H9 (cell line): Measurements from ENCODE around the gene METTL17. TPM values are rescaled to one million over a fixed set of nuclear protein-coding genes. Genes with fewer than 3 reads are reported as not detected.

ENCODE experiments used
- DNase-seq: peaks from one replicate; pipeline ENCODE4 v3.0.0-alpha.2; 2017
- H2AFZ ChIP-seq: one replicate; pipeline ENCODE4 v1.6.1; 2013; ENCODE audit warnings: mild to moderate bottlenecking, low read length, control low read depth, moderate library complexity
- H2AK5ac ChIP-seq: 2 replicates; pipeline ENCODE4 v1.6.1; 2013; ENCODE audit warnings: low read length, control low read depth, mixed read lengths; ENCODE audit not compliant: insufficient read length
- H2BK120ac ChIP-seq: one replicate; pipeline ENCODE4 v1.6.1; 2013; ENCODE audit warnings: low read depth, mild to moderate bottlenecking, low read length, control low read depth, inconsistent platforms; ENCODE audit not compliant: poor library complexity, severe bottlenecking
- H2BK12ac ChIP-seq: 2 replicates; pipeline ENCODE4 v1.6.1; 2013; ENCODE audit warnings: low read length, control low read depth, mixed read lengths, low read depth; ENCODE audit not compliant: insufficient read length
- H2BK15ac ChIP-seq: 2 replicates; pipeline ENCODE4 v1.6.1; 2013; ENCODE audit warnings: low read depth, low read length, control low read depth
- H2BK20ac ChIP-seq: one replicate; pipeline ENCODE4 v1.6.1; 2013; ENCODE audit warnings: low read depth, mild to moderate bottlenecking, low read length, control low read depth, inconsistent platforms; ENCODE audit not compliant: poor library complexity, severe bottlenecking
- H2BK5ac ChIP-seq: 2 replicates; pipeline ENCODE4 v1.6.1; 2013; ENCODE audit warnings: low read length, control low read depth, mixed read lengths; ENCODE audit not compliant: insufficient read length
- H3K14ac ChIP-seq: 2 replicates; pipeline ENCODE4 v1.6.1; 2013; ENCODE audit warnings: low read length, control low read depth; ENCODE audit not compliant: insufficient read depth
- H3K18ac ChIP-seq: 2 replicates; pipeline ENCODE4 v1.6.1; 2013; ENCODE audit warnings: low read depth, mild to moderate bottlenecking, mixed read lengths, low read length, control low read depth; ENCODE audit not compliant: insufficient read length
- H3K23ac ChIP-seq: 2 replicates; pipeline ENCODE4 v1.6.1; 2013; ENCODE audit warnings: low read length, control low read depth, mixed read lengths, low read depth; ENCODE audit not compliant: insufficient read length
- H3K23me2 ChIP-seq: 2 replicates; pipeline ENCODE4 v1.6.1; 2013; ENCODE audit warnings: low read depth, mild to moderate bottlenecking, mixed read lengths, low read length, control low read depth; ENCODE audit not compliant: insufficient read length, poor library complexity, severe bottlenecking
- H3K27ac ChIP-seq: 2 replicates; pipeline ENCODE4 v1.5.1; 2013; ENCODE audit warnings: low read length, control low read depth, mixed read lengths, low read depth; ENCODE audit not compliant: insufficient read length
- H3K27me3 ChIP-seq: 2 replicates; pipeline ENCODE4 v1.6.1; 2013; ENCODE audit warnings: low read length, control low read depth, inconsistent platforms; ENCODE audit not compliant: insufficient read depth
- H3K4ac ChIP-seq: 2 replicates; pipeline ENCODE4 v1.6.1; 2013; ENCODE audit warnings: low read depth, mild to moderate bottlenecking, control low read depth, inconsistent platforms, low read length, moderate library complexity
- H3K4me1 ChIP-seq: 2 replicates; pipeline ENCODE4 v1.6.1; 2013; ENCODE audit warnings: low read length, control low read depth, inconsistent platforms; ENCODE audit not compliant: insufficient read depth
- H3K4me2 ChIP-seq: 2 replicates; pipeline ENCODE4 v1.6.1; 2013; ENCODE audit warnings: low read length, control low read depth, mixed read lengths; ENCODE audit not compliant: insufficient read length, insufficient read depth
- H3K56ac ChIP-seq: 2 replicates; pipeline ENCODE4 v1.6.1; 2013; ENCODE audit warnings: low read depth, mild to moderate bottlenecking, mixed read lengths, low read length, control low read depth; ENCODE audit not compliant: insufficient read length
- H3K79me1 ChIP-seq: 2 replicates; pipeline ENCODE4 v1.6.1; 2013; ENCODE audit warnings: low read depth, mild to moderate bottlenecking, moderate library complexity, low read length, control low read depth, inconsistent platforms; ENCODE audit not compliant: insufficient read depth, poor library complexity, severe bottlenecking
- H3K79me2 ChIP-seq: 2 replicates; pipeline ENCODE4 v1.6.1; 2013; ENCODE audit warnings: low read length, control low read depth, inconsistent platforms; ENCODE audit not compliant: insufficient read depth
- H3K9ac ChIP-seq: 2 replicates; pipeline ENCODE4 v1.6.1; 2013; ENCODE audit warnings: low read length, control low read depth, mixed read lengths; ENCODE audit not compliant: insufficient read length; ENCODE audit errors: extremely low read depth
- H3K9me3 ChIP-seq: one replicate; pipeline ENCODE4 v1.6.1; 2013; ENCODE audit warnings: low read depth, low read length, inconsistent platforms; ENCODE audit not compliant: control insufficient read depth
- H3T11ph ChIP-seq: one replicate; pipeline ENCODE4 v1.6.1; 2013; ENCODE audit warnings: mild to moderate bottlenecking, low read length, control low read depth, inconsistent platforms
- H4K20me1 ChIP-seq: one replicate; pipeline ENCODE4 v1.6.1; 2013; ENCODE audit not compliant: control insufficient read depth, insufficient read length, insufficient read depth
- H4K5ac ChIP-seq: 2 replicates; pipeline ENCODE4 v1.6.1; 2013; ENCODE audit warnings: low read depth, mild to moderate bottlenecking, mixed read lengths, low read length, control low read depth; ENCODE audit not compliant: insufficient read length
- H4K8ac ChIP-seq: replicated peaks from 2 replicates; pipeline ENCODE4 v1.6.1; 2013; ENCODE audit warnings: low read length, control low read depth, mixed read lengths, low read depth; ENCODE audit not compliant: insufficient read length
- H4K91ac ChIP-seq: 2 replicates; pipeline ENCODE4 v1.6.1; 2013; ENCODE audit warnings: low read depth, mild to moderate bottlenecking, moderate library complexity, mixed read lengths, low read length, control low read depth; ENCODE audit not compliant: insufficient read length
- H3K27ac Mint-ChIP-seq, 3 experiments: 2 replicates in 2 of 3; 3 replicates in 1 of 3; pipeline ENCODE4 v1.8.0; 2020 to 2021; ENCODE audit warnings: mixed read lengths in 3 of 3, mild to moderate bottlenecking in 1 of 3, moderate library complexity in 1 of 3
- H3K27me3 Mint-ChIP-seq: 2 replicates; pipeline ENCODE4 v1.8.0; 2021; ENCODE audit warnings: low read depth, mild to moderate bottlenecking, moderate library complexity, mixed read lengths
- H3K36me3 Mint-ChIP-seq, 3 experiments: 2 replicates in 2 of 3; 3 replicates in 1 of 3; pipeline ENCODE4 v1.8.0; 2020 to 2021; ENCODE audit warnings: low read depth in 3 of 3, mixed read lengths in 3 of 3; ENCODE audit not compliant: insufficient read depth in 1 of 3
- H3K4me1 Mint-ChIP-seq, 2 experiments: 2 replicates each; pipeline ENCODE4 v1.8.0; 2020; ENCODE audit warnings: mixed read lengths in 2 of 2
- H3K4me3 Mint-ChIP-seq, 2 experiments: 2 replicates in 1 of 2; 3 replicates in 1 of 2; pipeline ENCODE4 v1.8.0; 2020 to 2021; ENCODE audit warnings: mild to moderate bottlenecking in 2 of 2, mixed read lengths in 2 of 2, moderate library complexity in 1 of 2
- H3K9me3 Mint-ChIP-seq, 2 experiments: 2 replicates in 1 of 2; 3 replicates in 1 of 2; pipeline ENCODE4 v1.8.0; 2020; ENCODE audit warnings: mild to moderate bottlenecking in 2 of 2, mixed read lengths in 2 of 2, moderate library complexity in 1 of 2
- CTCF ChIP-seq: fragments of 200-600 bp; sonication (generic); conservative IDR thresholded peaks from 3 replicates; pipeline ENCODE4 v1.8.0; 2021; ENCODE audit warnings: antibody characterized with exemption, mild to moderate bottlenecking
- WGBS: extraction: QIAGEN DNeasy Blood & Tissue Kit; methylation state at CpG from one replicate; pipeline ENCODE4 v1.1.7; 2013; ENCODE audit warnings: missing lambda C conversion rate, low lambda C conversion rate, mixed read lengths; ENCODE audit not compliant: insufficient read length; ENCODE audit errors: extremely low coverage; 5-methylcytosine and 5-hydroxymethylcytosine counted together
- total RNA-seq: library from RNA; stranded (reverse); gene quantifications from 2 replicates; pipeline ENCODE4 v1.2.1, GENCODE V29; 2021

Gene METTL17
- total RNA-seq, 1 experiment from 2014 or later: 81.4 TPM

- no peak overlapping the region for H3K14ac ChIP-seq
- H3K18ac ChIP-seq: no peak overlapping the region
- H3K4me2 ChIP-seq: peak overlapping the region; percentile 75
- no peak overlapping the region for H3T11ph ChIP-seq
- H3K27ac Mint-ChIP-seq: no peak overlapping the region; a peak in 1 of 7 replicates
- H2BK20ac ChIP-seq: no peak overlapping the region
- no peaks in the 10 kb centered on the region for H3K36me3 Mint-ChIP-seq
- no peak overlapping the region for H2BK15ac ChIP-seq
- H3K4me1 Mint-ChIP-seq: peaks cover 8 to 12% of the 10 kb centered on the region in 2 experiments
- H3K27me3 ChIP-seq: no peaks in the 10 kb centered on the region
- H3K4ac ChIP-seq: no peak overlapping the region
- WGBS: no CpG with 5 or more reads among the region's 10 CpGs
- H3K27me3 Mint-ChIP-seq: peaks cover 31% of the 10 kb centered on the region
- no peaks in the 10 kb centered on the region for H3K4me1 ChIP-seq
- H3K9me3 ChIP-seq: no peaks in the 10 kb centered on the region
- no peaks in the 10 kb centered on the region for H3K79me1 ChIP-seq
- no peak overlapping the region for H4K91ac ChIP-seq
- H4K5ac ChIP-seq: no peak overlapping the region
- H3K4me3 Mint-ChIP-seq: peak overlapping the region; percentile 91 to 94
- H2BK5ac ChIP-seq: no peak overlapping the region
- DNase-seq: no peak
- no peak overlapping the region for H2BK120ac ChIP-seq
- no peak overlapping the region for H2AFZ ChIP-seq
- no peak overlapping the region for H3K9ac ChIP-seq
- no peak overlapping the region for H3K27ac ChIP-seq
- no peak overlapping the region for H4K8ac ChIP-seq
- no peaks in the 10 kb centered on the region for H4K20me1 ChIP-seq
- H3K56ac ChIP-seq: no peak overlapping the region
- H3K23ac ChIP-seq: no peak overlapping the region
- no peaks in the 10 kb centered on the region for H3K9me3 Mint-ChIP-seq
- no peak for TF ChIP-seq CTCF
- peaks cover 6% of the 10 kb centered on the region for H3K23me2 ChIP-seq
- no peak overlapping the region for H2BK12ac ChIP-seq
- H2AK5ac ChIP-seq: no peak overlapping the region
- no peaks in the 10 kb centered on the region for H3K79me2 ChIP-seq
These were observed 19.2 kb upstream of the METTL17 start for GRCh38 chr14:20970647-20970982.
